ENCODE results near the gene ANKRD34A. TPM values are rescaled to one million over a fixed set of nuclear protein-coding genes. Genes with fewer than 3 reads are reported as not detected.
"Not testable (repeated sequence)": the region's sequence is repeated elsewhere in the genome, so short reads cannot be mapped to it uniquely, and the experiment has no call there.

The ANKRD34A gene
- total RNA-seq, 1 donor from 2014 or later: 3.4 TPM

GRCh38 chr1:145944532-145944931 is 19.8 kb downstream of the ANKRD34A start:
- no peak for DNase-seq (ENCODE audit: low spot score)

DNA sequence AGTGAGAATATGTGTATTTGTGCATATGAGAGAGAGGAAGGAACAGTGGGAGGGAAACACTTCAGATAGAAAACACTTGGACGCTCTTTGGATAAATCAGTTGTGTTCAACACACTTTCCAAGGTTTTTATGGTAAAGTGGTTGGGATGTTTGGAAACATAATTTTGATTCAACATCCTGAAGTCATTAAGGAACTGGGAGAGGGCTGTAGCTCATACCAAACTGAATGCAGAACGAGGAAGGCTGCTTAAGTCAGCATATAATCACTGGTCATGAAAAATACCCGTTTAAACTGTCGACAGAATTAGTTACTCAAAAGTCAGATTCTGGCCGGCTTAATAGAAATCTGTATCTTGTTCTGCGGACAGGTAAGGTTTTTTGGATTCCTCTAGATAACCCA is 21.5 kb downstream of the ANKRD34A start:
- DNase-seq (ENCODE audit: low spot score): no peak

DNA sequence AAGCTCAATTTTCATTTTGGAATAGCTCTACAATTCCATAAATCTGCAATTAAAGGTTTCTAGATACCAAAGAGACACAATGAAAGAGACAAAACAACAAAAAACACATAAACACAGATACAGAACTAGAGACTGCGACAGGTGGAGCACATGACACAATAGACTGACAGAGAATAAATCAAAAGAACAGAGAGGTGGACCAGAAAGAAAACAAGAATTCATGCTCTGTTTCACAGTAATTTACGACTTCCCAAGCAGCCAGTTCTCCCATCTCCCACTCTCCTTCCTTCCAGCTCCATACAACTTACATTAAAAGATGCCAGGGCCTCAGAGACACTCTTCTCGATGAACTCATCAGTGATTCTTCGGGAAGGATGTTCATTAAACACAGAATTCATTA is 22.0 kb downstream of the ANKRD34A start:
- no peak for DNase-seq (ENCODE audit: low spot score)

DNA sequence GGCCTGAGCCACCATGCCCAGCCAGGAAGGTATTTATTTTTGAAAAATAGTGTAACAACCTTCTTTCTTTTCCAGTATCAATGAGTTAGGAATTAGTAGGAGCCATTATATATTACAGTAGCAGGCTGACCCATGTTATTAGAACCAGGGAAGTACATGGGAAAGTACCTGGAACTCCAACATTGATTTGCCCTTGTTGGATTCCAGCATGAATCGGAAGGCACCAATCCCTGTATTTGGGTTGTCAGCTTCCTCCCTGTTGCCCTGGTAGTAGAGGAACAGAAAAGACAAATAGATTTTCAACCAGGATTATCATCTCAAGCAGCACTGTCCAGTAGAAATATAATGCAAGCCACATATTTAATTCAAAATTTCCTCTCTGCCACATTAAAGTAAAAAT is 26.9 kb downstream of the ANKRD34A start:
- no peak for DNase-seq (ENCODE audit: low spot score)

GRCh38 chr1:145936247-145936646 is 28.1 kb downstream of the ANKRD34A start:
- no peak for DNase-seq (ENCODE audit: low spot score)

- no peak for DNase-seq (ENCODE audit: low spot score)
Observed at GRCh38 chr1:145935708-145936107, 28.7 kb downstream of the ANKRD34A start.

GRCh38 chr1:145932522-145933009 is 31.8 kb downstream of the ANKRD34A start:
- DNase-seq (ENCODE audit: low spot score): not testable (repeated sequence)

DNA sequence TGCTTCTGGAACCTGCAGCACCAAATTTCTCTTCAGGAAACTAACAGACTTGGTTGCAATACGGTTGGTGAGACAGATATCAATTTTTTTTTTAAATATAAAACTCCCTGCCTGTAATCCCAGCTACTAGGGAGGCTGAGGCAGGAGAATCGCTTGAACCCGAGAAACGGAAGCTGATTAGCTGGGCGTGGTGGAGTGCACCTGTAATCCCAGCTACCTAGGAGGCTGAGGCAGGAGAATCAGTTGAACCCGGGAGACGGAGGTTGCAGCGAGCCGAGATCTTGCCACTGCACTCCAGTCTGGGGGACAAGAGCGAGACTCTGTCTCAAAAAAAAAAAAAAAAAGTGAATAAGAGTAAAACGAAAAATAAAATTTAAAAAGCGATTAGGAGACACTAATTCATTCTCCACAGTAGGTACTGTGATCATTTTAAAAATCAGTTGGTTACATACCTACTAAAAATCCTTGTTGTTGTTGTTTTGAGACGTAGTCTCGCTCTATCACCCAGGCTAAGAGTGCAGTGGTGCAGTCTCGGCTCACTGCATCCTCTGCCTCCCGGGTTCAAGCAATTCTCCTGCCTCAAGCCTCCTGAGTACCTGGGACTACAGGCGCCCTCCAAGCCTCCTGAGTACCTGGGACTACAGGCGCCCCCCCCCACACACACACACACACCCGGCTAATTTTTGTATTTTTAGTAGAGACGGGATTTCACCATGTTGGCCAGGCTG is 36.3 kb downstream of the ANKRD34A start:
- no peak for DNase-seq (ENCODE audit: low spot score)

DNA sequence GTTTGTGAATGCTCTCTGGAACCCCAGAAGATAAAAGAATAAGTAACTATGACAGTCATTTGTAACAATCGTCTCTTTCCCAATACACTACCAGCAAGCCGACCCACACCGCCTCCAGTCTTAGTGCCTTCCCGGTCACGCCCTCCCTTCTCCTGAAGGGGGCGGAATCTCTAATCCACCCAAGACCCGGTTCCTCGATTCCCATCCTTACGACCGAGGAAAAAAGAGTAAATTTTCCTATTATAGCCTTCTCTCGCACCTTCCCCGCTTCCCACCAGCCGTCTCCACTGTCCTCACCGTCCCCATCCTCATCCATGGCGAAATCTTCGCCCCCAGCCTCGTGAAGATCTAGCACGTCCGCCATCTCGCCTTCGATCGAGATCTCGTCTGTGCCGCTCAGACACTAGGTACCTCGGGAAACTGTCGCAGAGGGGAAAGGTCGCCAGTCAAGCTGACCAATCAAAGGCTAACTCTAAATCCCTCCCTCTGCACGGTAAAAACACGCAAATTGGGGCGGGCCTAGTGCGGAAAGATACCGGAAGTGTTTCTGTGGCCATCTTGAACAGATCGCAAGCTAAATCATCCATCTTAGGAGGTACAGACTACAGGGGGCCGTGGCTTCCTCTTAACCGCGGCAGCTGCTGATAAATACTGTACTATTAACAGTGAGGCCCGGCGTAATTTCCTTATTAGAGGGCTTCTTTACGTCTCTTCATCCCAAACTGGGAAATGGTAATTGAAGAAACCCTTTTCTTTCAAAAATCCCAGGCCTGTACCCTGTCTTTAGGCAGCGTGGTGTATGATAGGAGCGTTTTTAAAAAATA is 37.1 kb downstream of the ANKRD34A start, which contains the start of gene RBM8A:
Gene RBM8A (minus strand): TSS at position 422 of the 824 bp plus-strand sequence. CDS start 58 bp downstream, at position 364.
- peak; percentile 97 for DNase-seq (ENCODE audit: low spot score)

DNA sequence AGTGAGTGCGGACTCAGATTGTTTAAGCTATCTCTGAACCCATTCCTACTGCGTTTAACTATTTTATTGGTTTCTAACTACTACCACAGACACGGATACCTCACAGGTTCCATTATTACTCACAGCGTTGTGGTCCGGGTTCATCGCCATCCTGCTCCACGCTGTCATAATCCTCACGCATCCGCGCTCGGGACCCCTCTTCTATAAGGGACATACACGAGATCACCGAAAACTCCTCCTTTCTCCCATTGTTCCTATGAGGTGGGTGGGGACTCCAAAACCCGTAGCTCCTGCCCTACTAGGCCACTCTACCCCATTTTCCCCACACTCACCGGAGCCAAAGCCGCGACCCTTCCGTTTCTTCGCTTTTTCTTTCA is 37.7 kb downstream of the ANKRD34A start:
- DNase-seq (ENCODE audit: low spot score): no peak

DNA sequence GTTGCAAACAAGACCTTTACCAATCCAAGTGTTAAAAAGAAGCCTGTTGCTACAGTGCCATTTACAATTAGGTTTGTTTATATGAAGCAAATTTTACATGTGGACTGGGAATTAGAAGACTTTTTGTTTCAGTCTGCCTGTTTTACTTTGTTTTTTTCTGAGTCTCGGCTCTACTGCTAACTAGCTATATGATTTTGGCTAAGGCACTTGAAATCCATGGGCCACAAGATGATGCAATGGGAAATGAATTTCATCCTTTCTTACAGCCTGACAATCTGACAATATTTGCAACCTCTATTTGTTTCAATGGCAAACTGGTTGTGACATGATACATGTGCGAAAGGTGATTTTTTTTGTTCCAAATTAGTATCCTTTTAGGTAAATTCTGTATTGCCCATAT is 42.1 kb downstream of the ANKRD34A start:
- DNase-seq (ENCODE audit: low spot score): no peak

DNA sequence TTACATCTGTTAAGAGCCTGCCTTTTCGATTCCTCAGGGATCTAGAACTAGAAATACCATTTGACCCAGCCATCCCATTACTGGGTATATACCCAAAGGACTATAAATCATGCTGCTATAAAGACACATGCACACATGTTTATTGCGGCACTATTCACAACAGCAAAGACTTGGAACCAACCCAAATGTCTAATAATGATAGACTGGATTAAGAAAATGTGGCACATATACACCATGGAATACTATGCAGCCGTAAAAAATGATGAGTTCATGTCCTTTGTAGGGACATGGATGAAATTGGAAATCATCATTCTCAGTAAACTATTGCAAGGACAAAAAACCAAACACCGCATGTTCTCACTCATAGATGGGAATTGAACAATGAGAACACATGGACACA is 44.1 kb downstream of the ANKRD34A start:
- not testable (repeated sequence) for DNase-seq (ENCODE audit: low spot score)

DNA sequence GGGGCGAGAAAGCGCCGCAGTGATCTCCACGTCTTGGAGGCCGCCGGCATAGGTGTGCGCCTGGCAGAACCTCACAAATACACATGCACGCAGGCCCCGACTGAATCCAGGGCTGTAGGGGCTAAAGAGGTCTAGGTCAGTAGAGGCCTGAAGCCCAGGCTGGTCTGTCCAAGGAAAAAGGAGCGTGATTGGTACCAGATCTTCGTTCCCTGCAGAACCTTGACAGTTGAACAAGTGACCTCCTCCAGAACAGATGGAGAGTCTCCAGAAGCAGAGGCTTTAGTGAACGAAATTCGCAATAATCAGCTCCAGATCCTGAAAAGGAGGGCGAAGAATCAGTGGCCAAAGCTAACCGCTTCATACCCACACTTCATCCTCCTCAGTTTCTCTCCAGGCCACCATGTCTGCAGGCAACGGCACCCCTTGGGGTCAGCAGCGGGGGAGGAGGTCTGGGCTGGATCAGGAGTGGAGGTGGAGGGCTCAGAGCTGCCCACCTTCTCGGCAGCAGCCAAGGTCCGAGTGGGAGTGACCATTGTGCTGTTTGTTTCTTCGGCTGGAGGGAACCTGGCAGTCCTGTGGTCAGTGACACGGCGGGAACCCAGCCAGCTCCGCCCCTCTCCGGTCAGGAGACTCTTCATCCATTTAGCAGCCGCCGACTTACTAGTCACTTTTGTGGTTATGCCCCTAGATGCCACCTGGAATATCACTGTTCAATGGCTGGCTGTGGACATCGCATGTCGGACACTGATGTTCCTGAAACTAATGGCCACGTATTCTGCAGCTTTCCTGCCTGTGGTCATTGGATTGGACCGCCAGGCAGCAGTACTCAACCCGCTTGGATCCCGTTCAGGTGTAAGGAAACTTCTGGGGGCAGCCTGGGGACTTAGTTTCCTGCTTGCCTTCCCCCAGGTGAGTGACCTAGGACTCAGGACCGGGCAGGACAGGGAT is 45.1 kb downstream of the ANKRD34A start:
- peak; percentile 60 for DNase-seq (ENCODE audit: low spot score)

- peak; percentile 92 for DNase-seq (ENCODE audit: low spot score)
Observed at GRCh38 chr1:145918144-145918991, 46.0 kb downstream of the ANKRD34A start, which contains the start of gene PEX11B. Gene PEX11B (minus strand): TSS chr1:145918717. CDS start chr1:145918688, 29 bp downstream.

DNA sequence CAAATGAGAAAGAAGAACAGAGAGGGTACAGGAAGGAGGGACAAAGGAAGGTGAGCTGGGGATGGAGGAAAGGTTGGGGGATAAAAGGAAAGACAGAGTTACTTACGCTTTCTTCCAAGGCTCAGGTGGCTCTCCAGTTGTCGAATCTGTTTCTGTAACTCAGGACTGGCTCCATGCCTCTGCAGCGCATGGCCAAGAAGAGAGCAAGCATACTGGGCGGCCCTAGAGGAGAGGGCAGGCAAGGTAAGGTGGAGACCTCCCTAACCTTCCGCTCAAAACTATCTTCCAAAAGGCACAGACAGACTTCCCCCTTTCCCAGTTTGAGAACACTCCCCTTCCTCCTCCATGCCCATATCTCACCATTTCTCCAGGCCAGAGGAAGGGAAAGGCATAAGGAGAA is 46.8 kb downstream of the ANKRD34A start:
- no peak for DNase-seq (ENCODE audit: low spot score)

DNA sequence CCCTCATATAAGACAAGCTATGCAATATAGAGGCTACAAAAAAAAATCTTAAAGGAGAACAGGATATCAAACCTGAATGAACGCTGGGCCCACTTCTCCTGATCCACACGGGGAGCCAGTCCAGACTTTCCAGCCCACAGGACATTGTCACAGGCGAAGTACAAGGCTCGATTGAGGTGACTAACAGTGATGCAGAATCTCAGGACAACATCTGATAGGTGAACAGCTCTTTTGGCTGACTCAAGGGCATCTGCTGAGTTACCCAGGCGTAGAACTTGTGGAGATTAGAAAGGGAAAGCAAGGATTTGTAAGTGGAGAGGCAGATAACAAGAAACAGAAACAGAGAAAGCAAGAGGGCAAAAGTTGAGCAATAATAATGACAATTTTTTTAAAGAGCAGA is 47.6 kb downstream of the ANKRD34A start:
- no peak for DNase-seq (ENCODE audit: low spot score)

- no peak for DNase-seq (ENCODE audit: low spot score)
Observed at GRCh38 chr1:145912128-145912641, 52.2 kb downstream of the ANKRD34A start.
